GM13976 (cell line): ENCODE measurements around the gene RPL7A.
"Not testable (repeated sequence)": the region's sequence is repeated elsewhere in the genome, so short reads cannot be mapped to it uniquely, and the experiment has no call there.

Experiments
- DNase-seq: peaks from one replicate; pipeline ENCODE4 v3.0.0; 2012; ENCODE audit warnings: low spot score
- in situ Hi-C: fragments of 300-500 bp; cut with MboI; formaldehyde crosslinking; loops from one replicate; pipeline ENCODE4 v1.12.0; 2022; ENCODE audit warnings: low sequenced_read_pairs, mixed read lengths, inconsistent platforms; ENCODE audit not compliant: unreplicated experiment
- TF ChIP-seq, protein P1 (sequence below): IDR thresholded peaks from 2 replicates; pipeline ENCODE4 v1.5.1; 2012; ENCODE audit warnings: borderline replicate concordance, mild to moderate bottlenecking; ENCODE audit not compliant: insufficient read depth; ENCODE audit errors: extremely low read depth, missing control alignments, control extremely low read depth

RPL7A gene

GRCh38 chr9:133331221-133331620 lies 16.8 kb upstream of the RPL7A start:
- no peak for DNase-seq
- TF ChIP-seq, protein P1, sequence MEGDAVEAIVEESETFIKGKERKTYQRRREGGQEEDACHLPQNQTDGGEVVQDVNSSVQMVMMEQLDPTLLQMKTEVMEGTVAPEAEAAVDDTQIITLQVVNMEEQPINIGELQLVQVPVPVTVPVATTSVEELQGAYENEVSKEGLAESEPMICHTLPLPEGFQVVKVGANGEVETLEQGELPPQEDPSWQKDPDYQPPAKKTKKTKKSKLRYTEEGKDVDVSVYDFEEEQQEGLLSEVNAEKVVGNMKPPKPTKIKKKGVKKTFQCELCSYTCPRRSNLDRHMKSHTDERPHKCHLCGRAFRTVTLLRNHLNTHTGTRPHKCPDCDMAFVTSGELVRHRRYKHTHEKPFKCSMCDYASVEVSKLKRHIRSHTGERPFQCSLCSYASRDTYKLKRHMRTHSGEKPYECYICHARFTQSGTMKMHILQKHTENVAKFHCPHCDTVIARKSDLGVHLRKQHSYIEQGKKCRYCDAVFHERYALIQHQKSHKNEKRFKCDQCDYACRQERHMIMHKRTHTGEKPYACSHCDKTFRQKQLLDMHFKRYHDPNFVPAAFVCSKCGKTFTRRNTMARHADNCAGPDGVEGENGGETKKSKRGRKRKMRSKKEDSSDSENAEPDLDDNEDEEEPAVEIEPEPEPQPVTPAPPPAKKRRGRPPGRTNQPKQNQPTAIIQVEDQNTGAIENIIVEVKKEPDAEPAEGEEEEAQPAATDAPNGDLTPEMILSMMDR, result no peak
- in situ Hi-C loops, result no loop called here

DNA sequence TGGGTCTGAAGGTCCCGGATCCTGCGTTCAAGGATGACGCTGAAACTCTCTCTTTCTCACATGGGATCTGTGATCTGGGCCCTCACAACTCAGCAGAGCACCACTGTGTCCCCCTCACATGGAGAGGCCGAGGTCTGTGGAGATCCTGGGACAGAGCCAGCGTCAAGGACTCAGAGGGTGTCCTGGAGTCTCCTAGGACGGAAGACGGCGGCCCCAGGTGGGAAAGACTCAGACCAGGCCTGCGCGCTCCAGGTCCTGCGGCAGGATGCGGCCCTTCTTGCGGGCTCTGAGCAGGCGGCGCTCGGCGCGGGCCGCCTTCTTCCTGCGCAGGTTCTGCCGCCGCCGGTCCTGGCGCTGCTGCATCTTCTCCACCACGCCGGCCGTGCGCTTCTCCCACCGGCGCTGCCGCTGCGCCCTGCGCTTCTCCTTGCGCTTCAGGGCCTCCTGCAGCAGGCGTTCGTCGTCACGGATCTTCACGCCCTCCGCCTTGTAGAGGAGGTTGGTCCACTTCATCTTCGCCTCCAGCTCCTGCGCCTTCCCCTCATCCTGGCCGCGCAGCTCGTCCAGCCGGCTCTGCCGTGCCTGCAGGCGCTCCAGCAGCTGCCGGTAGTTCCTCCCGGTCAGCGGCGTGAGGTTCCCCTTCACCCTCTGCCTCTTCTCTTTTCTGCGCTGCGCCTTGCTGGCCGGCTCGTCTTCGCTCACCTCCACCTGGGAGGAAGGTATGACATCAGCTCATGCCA lies 16.2 kb upstream of the RPL7A start:
- in situ Hi-C loops, result no loop called here
- no peak for DNase-seq
- TF ChIP-seq, protein P1, result no peak

- DNase-seq, result no peak
- TF ChIP-seq, protein P1, result no peak
- in situ Hi-C loops, result no loop called here
Observed at GRCh38 chr9:133332381-133332730, 15.7 kb upstream of the RPL7A start.

- no peak for DNase-seq
- TF ChIP-seq, protein P1, result no peak
- in situ Hi-C loops, result no loop called here
Observed at GRCh38 chr9:133333011-133333410, 15.0 kb upstream of the RPL7A start.

- in situ Hi-C loops, result no loop called here
Observed at GRCh38 chr9:133333566-133333965, 14.5 kb upstream of the RPL7A start.

DNA sequence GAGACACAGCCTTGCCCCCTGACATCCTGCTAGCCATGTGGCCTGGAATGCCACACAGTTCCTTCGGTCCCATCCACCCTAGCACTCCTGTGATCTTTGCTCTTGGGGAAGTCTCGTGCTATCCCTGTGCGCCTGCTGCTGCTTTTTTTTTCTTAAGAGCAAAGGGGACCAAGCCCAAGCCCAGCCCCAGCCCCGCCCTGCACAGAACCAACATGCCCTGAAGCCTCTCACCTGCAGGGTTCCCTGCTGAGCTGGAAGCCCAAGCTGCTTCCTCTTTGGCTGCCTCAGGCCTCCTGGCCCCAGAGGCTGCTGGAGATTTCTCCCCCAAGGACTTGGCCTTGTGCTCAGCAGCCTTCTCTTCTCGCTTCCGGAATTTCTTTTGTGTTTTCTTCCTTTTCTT lies 13.9 kb upstream of the RPL7A start:
- no peak for DNase-seq
- TF ChIP-seq, protein P1, result no peak
- in situ Hi-C loops, result no loop called here

More at GRCh38 chr9:133333566-133333965, 14.5 kb upstream of the RPL7A start:
- TF ChIP-seq, protein P1, result no peak
- DNase-seq, result no peak

- DNase-seq, in situ Hi-C loops: not testable (repeated sequence)
Observed at GRCh38 chr9:133334888-133335287, 13.1 kb upstream of the RPL7A start.
